AG09309 (cell line): ENCODE data around the gene KCNA2.

ENCODE experiments used
- DNase-seq: peaks from one replicate; pipeline ENCODE4 v3.0.0-alpha.2; 2010; ENCODE audit warnings: low read depth
- H3K4me3 ChIP-seq: 2 replicates; pipeline ENCODE4 v1.5.1; 2011; ENCODE audit warnings: mild to moderate bottlenecking, low read depth, low read length, moderate library complexity; ENCODE audit not compliant: control insufficient read depth
- CTCF ChIP-seq: IDR thresholded peaks from 2 replicates; pipeline ENCODE4 v1.5.1; 2011; ENCODE audit warnings: mild to moderate bottlenecking, low read depth, low read length, inconsistent platforms; ENCODE audit not compliant: insufficient read depth, control insufficient read depth; ENCODE audit errors: missing control alignments

KCNA2 gene

DNA sequence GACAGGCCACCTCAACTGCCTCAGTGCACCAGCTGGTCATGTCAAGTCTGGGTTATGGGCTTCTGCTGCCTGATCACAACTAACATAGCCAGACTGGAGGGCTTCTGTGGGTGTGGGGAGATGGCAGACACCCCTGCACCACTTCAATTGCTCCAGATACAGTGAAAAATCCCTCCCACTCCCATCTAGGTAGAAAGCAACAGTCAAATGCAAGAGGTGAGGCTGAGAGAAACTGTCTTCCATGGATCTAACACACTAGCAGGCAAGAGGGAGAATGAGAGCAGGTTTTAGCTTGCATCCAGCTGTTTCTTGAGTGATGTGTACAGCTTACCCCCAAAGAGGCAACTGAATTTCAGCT lies 10.8 kb downstream of the KCNA2 start:
- TF ChIP-seq CTCF, result no peak
- no peak for DNase-seq
- no peak overlapping the region for H3K4me3 ChIP-seq

DNA sequence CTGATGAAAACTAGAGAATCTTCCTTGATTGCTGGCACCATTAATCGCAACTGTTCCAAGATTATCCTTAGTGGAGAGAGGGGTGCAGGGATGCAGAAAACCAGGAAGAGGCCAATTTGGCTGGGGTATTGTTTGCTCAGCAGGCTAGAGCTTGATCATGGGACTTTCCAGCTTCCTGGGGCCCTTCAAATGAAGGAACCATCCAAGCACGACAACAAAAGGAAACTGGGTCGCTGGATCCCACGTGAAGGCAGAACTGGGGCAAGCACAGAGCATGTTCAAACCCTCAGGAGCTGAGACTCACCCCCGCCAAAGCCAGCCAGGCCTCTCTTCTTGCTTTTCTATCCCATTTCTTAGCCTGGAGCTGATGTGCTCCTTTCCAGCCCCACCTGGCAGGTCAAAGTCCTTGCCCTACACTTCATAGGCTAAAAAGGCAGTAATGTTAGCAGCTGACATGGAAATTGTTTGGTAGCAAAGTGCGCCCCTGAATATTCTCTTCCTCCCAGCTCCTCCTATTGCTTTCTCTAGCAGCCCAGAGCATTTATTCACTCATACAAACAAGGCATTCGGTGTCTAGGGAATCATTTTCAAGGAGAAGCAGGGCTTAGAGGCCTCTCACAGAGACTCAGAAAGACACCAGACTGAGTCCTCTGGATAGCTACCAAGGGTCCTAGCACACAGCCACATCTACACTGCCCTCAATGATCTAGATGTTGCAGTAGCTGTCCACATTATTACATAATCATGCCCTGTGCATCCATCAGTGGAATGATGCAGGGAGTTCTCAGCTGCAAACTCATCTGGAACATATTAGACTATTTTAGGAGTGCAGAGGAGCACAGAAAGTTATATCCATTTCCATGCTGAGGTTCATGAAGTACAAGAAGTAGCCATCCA lies 11.5 kb downstream of the KCNA2 start:
- no peak for DNase-seq
- no peak overlapping the region for H3K4me3 ChIP-seq
- no peak for TF ChIP-seq CTCF

DNA sequence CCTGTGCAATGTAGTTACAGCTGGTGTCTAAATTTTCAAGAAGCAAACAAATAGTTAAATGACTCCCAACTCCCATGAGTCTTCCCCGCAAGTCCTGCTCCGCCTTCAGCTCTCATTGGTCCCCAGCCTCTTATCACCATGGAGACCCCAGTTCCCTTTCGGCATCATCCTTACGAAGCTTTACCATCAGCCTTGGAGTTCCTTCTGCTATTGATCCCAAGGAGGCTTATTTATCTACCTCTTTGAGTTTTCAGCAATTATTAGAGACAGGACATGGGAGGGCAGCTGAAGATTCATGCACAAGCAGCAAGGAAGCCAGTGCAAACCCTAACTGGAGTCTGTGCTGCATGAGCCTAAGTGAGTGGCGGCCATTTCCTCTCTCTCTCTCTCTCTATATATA lies 12.3 kb downstream of the KCNA2 start:
- DNase-seq, result no peak
- no peak for TF ChIP-seq CTCF
- H3K4me3 ChIP-seq, result no peak overlapping the region

DNA sequence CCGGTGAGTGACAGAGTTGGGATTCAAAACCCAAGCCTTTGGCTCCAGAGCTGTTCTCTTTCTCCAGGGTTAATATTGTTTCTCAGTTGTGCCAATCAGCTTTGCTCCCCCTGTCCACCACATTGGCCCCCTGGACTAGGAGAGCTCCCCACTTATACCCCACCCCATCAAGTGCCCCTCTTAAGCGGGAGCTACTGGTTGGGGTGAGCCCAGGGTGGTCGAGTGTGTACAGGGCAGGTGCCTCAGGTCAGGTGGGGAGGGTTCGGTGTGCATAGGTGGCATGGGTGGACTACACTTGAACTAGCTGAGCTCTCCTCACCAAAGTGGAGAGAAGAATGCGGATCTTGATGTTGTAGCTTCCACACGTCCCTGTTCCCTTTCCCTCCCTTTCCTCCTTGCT lies 14.2 kb downstream of the KCNA2 start:
- H3K4me3 ChIP-seq, result no peak overlapping the region
- TF ChIP-seq CTCF, result no peak
- no peak for DNase-seq

DNA sequence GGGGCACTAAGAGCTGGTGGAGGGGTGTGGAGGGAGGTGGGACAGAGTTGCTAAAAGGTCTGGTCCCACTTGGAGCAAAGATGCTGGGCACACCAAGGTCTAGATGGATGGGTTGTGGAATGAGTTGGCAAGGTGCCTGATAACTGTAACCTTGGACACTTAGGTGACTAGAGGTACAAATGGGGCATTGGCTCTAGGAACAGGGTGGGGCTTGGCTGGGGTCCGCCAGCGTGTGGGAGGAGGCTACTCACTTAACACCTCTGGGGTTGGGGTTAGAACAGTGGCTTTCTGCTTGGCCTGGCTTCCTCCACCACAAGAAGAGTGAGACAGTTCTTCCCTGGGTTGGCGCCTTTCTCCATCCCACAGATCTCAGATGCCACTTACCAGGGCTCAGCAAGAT lies 17.2 kb downstream of the KCNA2 start:
- no peak overlapping the region for H3K4me3 ChIP-seq
- TF ChIP-seq CTCF, result no peak
- DNase-seq, result no peak

- DNase-seq, result no peak
- no peak for TF ChIP-seq CTCF
- H3K4me3 ChIP-seq, result no peak overlapping the region
Measured at GRCh38 chr1:110588486-110588885, 17.7 kb downstream of the KCNA2 start.
